ENCODE data around the gene GPR42. TPM values are rescaled to one million over a fixed set of nuclear protein-coding genes. Genes with fewer than 3 reads are reported as not detected.
A peak's percentile ranks its signal among the peaks of the same experiment; 100 is the strongest.

GPR42 gene
- total and polyA plus RNA-seq, 2 donors (not counting 1 experiment from before 2014, with no cell fraction given) = 0.10 TPM; not detected in 1

DNA sequence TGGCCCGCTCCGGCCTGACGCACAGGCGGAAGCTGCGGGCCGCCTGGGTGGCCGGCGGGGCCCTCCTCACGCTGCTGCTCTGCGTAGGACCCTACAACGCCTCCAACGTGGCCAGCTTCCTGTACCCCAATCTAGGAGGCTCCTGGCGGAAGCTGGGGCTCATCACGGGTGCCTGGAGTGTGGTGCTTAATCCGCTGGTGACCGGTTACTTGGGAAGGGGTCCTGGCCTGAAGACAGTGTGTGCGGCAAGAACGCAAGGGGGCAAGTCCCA, 18.8 kb upstream of the GPR42 start:
- H3K27me3 ChIP-seq (replicated peaks in 1 of 4; ENCODE audit: control extremely low read depth in 1 of 4, control insufficient read depth in 3 of 4, insufficient read depth in 4 of 4, low read length in 3 of 4) = no peaks in the 10 kb centered on the region
- no peak overlapping the region for H3K9ac ChIP-seq (ENCODE audit: low read length)
- H3K27ac ChIP-seq (ENCODE audit: low read length in 2 of 2) = no peak overlapping the region
- H3K4me2 ChIP-seq (replicated peaks; ENCODE audit: low read depth, low read length, poor library complexity, severe bottlenecking) = peak overlapping the region; percentile 62
- ChIA-PET CTCF (interaction anchor here (0.8 to 13.5 kb wide), 22 partner anchors 12 to 158 kb away, joined by 3 to 234 read pairs (median 6); partner anchors contain the start of gene FFAR2), POLR2A (interaction anchor here (0.6 to 1.0 kb wide), 2 partner anchors 16 to 143 kb away, joined by 3 read pairs; no protein-coding TSS in a partner anchor)
- peaks cover 4% of the 10 kb centered on the region for H3K27me3 Mint-ChIP-seq
- TF ChIP-seq, protein P1, sequence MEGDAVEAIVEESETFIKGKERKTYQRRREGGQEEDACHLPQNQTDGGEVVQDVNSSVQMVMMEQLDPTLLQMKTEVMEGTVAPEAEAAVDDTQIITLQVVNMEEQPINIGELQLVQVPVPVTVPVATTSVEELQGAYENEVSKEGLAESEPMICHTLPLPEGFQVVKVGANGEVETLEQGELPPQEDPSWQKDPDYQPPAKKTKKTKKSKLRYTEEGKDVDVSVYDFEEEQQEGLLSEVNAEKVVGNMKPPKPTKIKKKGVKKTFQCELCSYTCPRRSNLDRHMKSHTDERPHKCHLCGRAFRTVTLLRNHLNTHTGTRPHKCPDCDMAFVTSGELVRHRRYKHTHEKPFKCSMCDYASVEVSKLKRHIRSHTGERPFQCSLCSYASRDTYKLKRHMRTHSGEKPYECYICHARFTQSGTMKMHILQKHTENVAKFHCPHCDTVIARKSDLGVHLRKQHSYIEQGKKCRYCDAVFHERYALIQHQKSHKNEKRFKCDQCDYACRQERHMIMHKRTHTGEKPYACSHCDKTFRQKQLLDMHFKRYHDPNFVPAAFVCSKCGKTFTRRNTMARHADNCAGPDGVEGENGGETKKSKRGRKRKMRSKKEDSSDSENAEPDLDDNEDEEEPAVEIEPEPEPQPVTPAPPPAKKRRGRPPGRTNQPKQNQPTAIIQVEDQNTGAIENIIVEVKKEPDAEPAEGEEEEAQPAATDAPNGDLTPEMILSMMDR (IDR thresholded peaks at IDR 0.05) = no peak
- no peak for TF ChIP-seq EZH2 (IDR thresholded peaks at IDR 0.05; ENCODE audit: borderline replicate concordance, insufficient read depth, low read depth, low read length, poor library complexity, severe bottlenecking)
- no peaks in the 10 kb centered on the region for H4K20me1 ChIP-seq (ENCODE audit: control insufficient read depth, insufficient read depth, low read length, poor library complexity, severe bottlenecking)
- intact Hi-C loops (cut with micrococcal nuclease) = loop anchor here (1.0 to 2.0 kb wide), 3 partner anchors 45 to 143 kb away; no protein-coding TSS in a partner anchor
- H3K9me3 ChIP-seq (ENCODE audit: control extremely low read depth in 1 of 3, control insufficient read depth in 2 of 3, insufficient read depth in 1 of 3, low read length in 2 of 3) = peaks cover 0 to 10% (median 0%) of the 10 kb centered on the region in 3 donors
- no peak overlapping the region for H2AFZ ChIP-seq (ENCODE audit: insufficient read depth, low read depth, low read length, poor library complexity, severe bottlenecking)
- no peaks in the 10 kb centered on the region for H3K9me3 Mint-ChIP-seq (ENCODE audit: insufficient read depth)
- no peak for DNase-seq
- H3K4me3 ChIP-seq (ENCODE audit: control extremely low read depth in 1 of 5, extremely low read depth in 1 of 5, insufficient read depth in 1 of 5, low read depth in 2 of 5, low read length in 4 of 5) = no peak overlapping the region
- H3K79me2 ChIP-seq (ENCODE audit: control insufficient read depth, insufficient read depth, low read length) = no peaks in the 10 kb centered on the region
- ATAC-seq (ENCODE audit: low read depth) = no peak
- H3K4me1 Mint-ChIP-seq = peaks cover 40% of the 10 kb centered on the region
- H3K4me3 Mint-ChIP-seq = no peak overlapping the region
- peaks cover 36 to 49% of the 10 kb centered on the region in 2 donors for H3K4me1 ChIP-seq (ENCODE audit: control insufficient read depth in 2 of 2, insufficient read depth in 2 of 2, low read length in 2 of 2)
- 90% methylated on average over 18 of the region's 18 CpGs for WGBS (ENCODE audit: insufficient coverage)
- H3K27ac Mint-ChIP-seq = no peak overlapping the region
- peaks cover 0 to 2% of the 10 kb centered on the region in 2 experiments for H3K36me3 ChIP-seq (replicated peaks in 1 of 2; ENCODE audit: control extremely low read depth in 1 of 2, control insufficient read depth in 1 of 2, extremely low read depth in 1 of 2, insufficient read depth in 2 of 2, low read length in 1 of 2)

DNA sequence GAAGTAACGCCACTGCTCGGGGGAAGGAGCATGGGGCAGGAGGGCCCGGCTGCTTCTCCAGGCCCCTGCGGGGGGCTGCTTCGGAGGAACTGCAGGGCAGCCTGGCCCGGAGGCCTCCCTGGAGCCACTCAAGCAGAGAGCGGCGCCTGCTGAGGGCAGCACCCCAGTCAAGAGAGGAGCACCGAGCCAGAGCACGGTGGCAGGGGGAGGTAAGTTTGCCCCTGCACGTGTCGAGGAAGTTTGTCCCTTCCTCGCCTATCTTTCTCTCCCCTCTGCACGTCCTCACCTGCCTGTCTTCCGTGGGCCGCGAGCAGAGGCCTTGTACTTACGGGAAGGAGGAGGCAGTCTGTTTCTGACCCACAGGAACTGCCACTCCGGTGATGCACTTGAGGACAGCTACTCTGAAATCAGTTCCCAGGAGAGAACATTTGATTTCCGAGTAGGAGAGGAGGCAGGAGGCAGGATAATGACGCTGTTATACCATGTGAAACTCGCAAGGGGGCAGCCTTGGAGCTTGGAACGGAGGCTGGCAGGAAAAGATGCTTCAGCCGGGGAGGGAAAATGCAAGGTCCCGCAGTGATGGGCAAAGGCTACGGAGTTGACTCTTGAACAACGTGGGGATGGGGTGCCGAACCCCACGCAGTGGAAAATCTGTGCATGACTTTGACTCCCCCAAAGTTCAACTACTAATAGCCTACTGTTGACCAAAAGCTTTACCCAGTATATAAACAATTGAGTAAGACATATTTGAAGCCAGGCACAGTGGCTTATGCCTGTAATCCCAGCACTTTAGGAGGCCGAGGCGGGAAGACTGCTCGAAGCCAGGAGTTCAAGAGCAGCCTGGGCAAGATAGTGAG, 18.2 kb upstream of the GPR42 start:
- Histone ChIP-seq H3K4me1 (ENCODE audit: control insufficient read depth in 2 of 2, insufficient read depth in 2 of 2, low read length in 2 of 2) (peaks cover 31 to 44% of the 10 kb centered on the region in 2 donors), H3K36me3 (replicated peaks in 1 of 2; ENCODE audit: control extremely low read depth in 1 of 2, control insufficient read depth in 1 of 2, extremely low read depth in 1 of 2, insufficient read depth in 2 of 2, low read length in 1 of 2) (no peaks in the 10 kb centered on the region), H2AFZ (ENCODE audit: insufficient read depth, low read depth, low read length, poor library complexity, severe bottlenecking) (no peak overlapping the region), H3K9ac (ENCODE audit: low read length) (no peak overlapping the region), H3K9me3 (ENCODE audit: control extremely low read depth in 1 of 3, control insufficient read depth in 2 of 3, insufficient read depth in 1 of 3, low read length in 2 of 3) (peaks cover 0 to 10% (median 0%) of the 10 kb centered on the region in 3 donors), H3K79me2 (ENCODE audit: control insufficient read depth, insufficient read depth, low read length) (no peaks in the 10 kb centered on the region), H3K27ac (ENCODE audit: low read length in 2 of 2) (no peak overlapping the region), H3K4me2 (replicated peaks; ENCODE audit: low read depth, low read length, poor library complexity, severe bottlenecking) (peak overlapping the region; percentile 62), H4K20me1 (ENCODE audit: control insufficient read depth, insufficient read depth, low read length, poor library complexity, severe bottlenecking) (no peaks in the 10 kb centered on the region), H3K27me3 (replicated peaks in 1 of 4; ENCODE audit: control extremely low read depth in 1 of 4, control insufficient read depth in 3 of 4, insufficient read depth in 4 of 4, low read length in 3 of 4) (no peaks in the 10 kb centered on the region), H3K4me3 (ENCODE audit: control extremely low read depth in 1 of 5, extremely low read depth in 1 of 5, insufficient read depth in 1 of 5, low read depth in 2 of 5, low read length in 4 of 5) (no peak overlapping the region)
- ChIA-PET POLR2A (interaction anchor here (0.6 to 2.0 kb wide), 5 partner anchors 17 to 143 kb away, joined by 3 to 6 read pairs (median 3); no protein-coding TSS in a partner anchor), CTCF (interaction anchor here (0.6 to 13.5 kb wide), 41 partner anchors 11 to 309 kb away, joined by 3 to 234 read pairs (median 5); partner anchors contain the start of genes FFAR2, FXYD5 and FXYD7)
- ATAC-seq (ENCODE audit: low read depth) (peak; percentile 66), DNase-seq (peak; percentile 86)
- TF ChIP-seq EZH2 (IDR thresholded peaks at IDR 0.05; ENCODE audit: borderline replicate concordance, insufficient read depth, low read depth, low read length, poor library complexity, severe bottlenecking) = no peak
- TF ChIP-seq, protein P1 (IDR thresholded peaks at IDR 0.05) = peak; percentile 82
- intact Hi-C loops (cut with micrococcal nuclease) = loop anchor here (1.0 to 2.0 kb wide), 3 partner anchors 46 to 143 kb away; no protein-coding TSS in a partner anchor
- Mint-ChIP-seq H3K4me3 (no peak overlapping the region), H3K4me1 (peaks cover 35% of the 10 kb centered on the region), H3K27ac (peak overlapping the region; percentile 39), H3K9me3 (ENCODE audit: insufficient read depth) (no peaks in the 10 kb centered on the region), H3K27me3 (peaks cover 9% of the 10 kb centered on the region)
- WGBS (ENCODE audit: insufficient coverage) = 41% methylated on average over 22 of the region's 32 CpGs

All from B cell (primary cell).